Measurements from ENCODE around the gene ARMH4. TPM values are rescaled to one million over a fixed set of nuclear protein-coding genes. Genes with fewer than 3 reads are reported as not detected.
A peak's percentile ranks its signal among the peaks of the same experiment; 100 is the strongest.

Gene ARMH4
- 57.1 TPM for total RNA-seq (ENCODE audit: unreplicated experiment)
- long read RNA-seq, full-length matches to known transcripts: 4 of 15 reads
- long read RNA-seq, partial matches to known transcripts: 8 of 15 reads
- long read RNA-seq, other reads (novel, unspliced or antisense): 3 of 15 reads

- H3K9me3 Mint-ChIP-seq (ENCODE audit: unreplicated experiment): peaks cover 7% of the 10 kb centered on the region
- H3K27me3 Mint-ChIP-seq (ENCODE audit: unreplicated experiment): no peaks in the 10 kb centered on the region
- peak within 1 kb of the TSS; percentile 81 for H3K27ac Mint-ChIP-seq (ENCODE audit: unreplicated experiment)
- peak; percentile 6 for TF ChIP-seq CTCF (IDR thresholded peaks at IDR 0.05; ENCODE audit: partially characterized antibody, unreplicated experiment)
- H3K4me1 Mint-ChIP-seq (ENCODE audit: low read depth, unreplicated experiment): peaks cover 4% of the 10 kb centered on the region
- peak within 1 kb of the TSS; percentile 95 for H3K4me3 Mint-ChIP-seq (ENCODE audit: unreplicated experiment)
- H3K36me3 Mint-ChIP-seq (ENCODE audit: unreplicated experiment): no peaks in the 10 kb centered on the region
- peak; percentile 90 for DNase-seq
Measured at GRCh38 chr14:58152014-58152857, at the start of gene ARMH4. Gene ARMH4, minus strand, starts transcription at chr14:58152213. Its CDS starts 12,855 bp downstream, at chr14:58139358.

- Mint-ChIP-seq H3K27me3 (ENCODE audit: unreplicated experiment) (peaks cover 2% of the 10 kb centered on the region), H3K4me3 (ENCODE audit: unreplicated experiment) (peak overlapping the region; percentile 96), H3K9me3 (ENCODE audit: unreplicated experiment) (peaks cover 6% of the 10 kb centered on the region), H3K27ac (ENCODE audit: unreplicated experiment) (peak overlapping the region; percentile 93), H3K4me1 (ENCODE audit: low read depth, unreplicated experiment) (peaks cover 6% of the 10 kb centered on the region), H3K36me3 (ENCODE audit: unreplicated experiment) (no peaks in the 10 kb centered on the region)
- DNase-seq: no peak
- no peak for TF ChIP-seq CTCF (IDR thresholded peaks at IDR 0.05; ENCODE audit: partially characterized antibody, unreplicated experiment)
Measured at GRCh38 chr14:58200846-58201245, 48.8 kb upstream of the ARMH4 start.

DNA sequence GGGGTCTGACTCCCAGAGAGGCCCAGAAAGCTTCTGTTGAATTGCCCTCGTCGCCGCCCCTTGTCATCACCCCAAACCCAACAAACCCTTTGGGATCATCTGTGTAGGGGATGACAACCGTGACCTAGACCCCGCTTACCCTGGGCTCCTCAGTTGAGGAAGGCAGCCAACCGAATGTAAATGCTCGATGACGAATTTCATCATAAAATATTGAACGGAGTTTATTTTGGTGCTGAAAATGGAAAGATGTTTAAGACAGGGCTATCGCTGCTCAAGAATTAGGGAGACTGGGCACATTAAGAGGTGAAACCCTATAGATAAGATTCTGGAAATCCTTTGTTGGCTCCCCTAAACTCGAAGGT, 48.4 kb upstream of the ARMH4 start:
- H3K4me3 Mint-ChIP-seq (ENCODE audit: unreplicated experiment): peak overlapping the region; percentile 96
- H3K9me3 Mint-ChIP-seq (ENCODE audit: unreplicated experiment): peaks cover 7% of the 10 kb centered on the region
- DNase-seq: no peak
- no peaks in the 10 kb centered on the region for H3K36me3 Mint-ChIP-seq (ENCODE audit: unreplicated experiment)
- peaks cover 3% of the 10 kb centered on the region for H3K27me3 Mint-ChIP-seq (ENCODE audit: unreplicated experiment)
- peaks cover 6% of the 10 kb centered on the region for H3K4me1 Mint-ChIP-seq (ENCODE audit: low read depth, unreplicated experiment)
- no peak for TF ChIP-seq CTCF (IDR thresholded peaks at IDR 0.05; ENCODE audit: partially characterized antibody, unreplicated experiment)
- peak overlapping the region; percentile 93 for H3K27ac Mint-ChIP-seq (ENCODE audit: unreplicated experiment)

DNA sequence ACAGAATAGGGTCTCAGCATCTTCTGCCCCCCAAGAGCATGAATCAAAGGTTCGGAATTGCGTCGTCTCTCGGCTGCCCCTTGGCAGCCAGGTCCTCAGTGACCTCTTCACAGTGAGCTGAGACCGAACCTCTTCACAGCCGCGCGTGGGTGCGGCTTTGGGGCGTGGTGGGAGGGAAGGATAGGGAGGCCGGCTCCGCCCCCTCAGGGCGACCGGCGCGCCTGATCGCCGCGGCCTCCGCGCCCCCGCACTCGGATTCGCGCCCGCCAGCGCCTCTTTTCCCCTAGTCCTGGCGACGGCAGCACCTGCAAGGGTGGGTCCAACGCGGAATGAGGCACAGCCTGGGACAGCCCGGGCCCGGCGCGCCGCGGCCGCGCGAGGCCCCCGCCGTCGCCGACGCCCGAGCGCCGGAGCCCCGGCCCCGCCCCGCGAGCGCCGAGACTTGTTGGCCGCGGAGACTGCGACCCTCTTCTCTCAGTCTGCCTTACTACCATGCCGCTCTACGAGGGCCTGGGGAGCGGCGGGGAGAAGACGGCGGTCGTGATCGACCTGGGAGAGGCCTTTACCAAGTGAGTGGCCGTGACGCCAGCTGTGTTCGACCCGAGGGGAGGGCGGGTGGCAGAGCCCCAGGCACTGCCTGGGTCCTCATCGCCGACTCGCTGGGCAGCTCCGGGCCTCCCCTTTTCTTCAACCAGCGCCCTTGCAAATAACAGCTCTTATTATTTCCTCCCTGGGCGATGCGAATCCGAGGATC, 47.9 kb upstream of the ARMH4 start, which contains the start of gene ACTR10:
ACTR10 (plus strand) TSS at position 424 of the 754 bp plus-strand sequence; CDS start at position 493, 69 bp downstream.
- peak within 1 kb of the TSS; percentile 96 for H3K4me3 Mint-ChIP-seq (ENCODE audit: unreplicated experiment)
- no peak for TF ChIP-seq CTCF (IDR thresholded peaks at IDR 0.05; ENCODE audit: partially characterized antibody, unreplicated experiment)
- DNase-seq: peak; percentile 86

More for the DNA sequence above, 47.9 kb upstream of the ARMH4 start, which contains the start of gene ACTR10:
- H3K4me1 Mint-ChIP-seq (ENCODE audit: low read depth, unreplicated experiment): peaks cover 6% of the 10 kb centered on the region
- H3K36me3 Mint-ChIP-seq (ENCODE audit: unreplicated experiment): no peaks in the 10 kb centered on the region
- peaks cover 7% of the 10 kb centered on the region for H3K9me3 Mint-ChIP-seq (ENCODE audit: unreplicated experiment)
- peak within 1 kb of the TSS; percentile 93 for H3K27ac Mint-ChIP-seq (ENCODE audit: unreplicated experiment)
- peaks cover 3% of the 10 kb centered on the region for H3K27me3 Mint-ChIP-seq (ENCODE audit: unreplicated experiment)

Measured in glutamatergic neuron (in vitro differentiated cells).